WI38 (cell line): Measurements from ENCODE around the gene MAD1L1.

Experiments used
- H3K4me3 ChIP-seq: 2 replicates; pipeline ENCODE4 v1.5.1; 2011; ENCODE audit warnings: low read depth, mild to moderate bottlenecking, control low read depth, low read length
- CTCF ChIP-seq: IDR thresholded peaks from 2 replicates; pipeline ENCODE4 v1.5.1; 2012; ENCODE audit warnings: low read depth, mild to moderate bottlenecking, control low read depth, low read length

The MAD1L1 gene

GRCh38 chr7:2266911-2267310 is 34.2 kb upstream of the MAD1L1 start:
- no peak overlapping the region for H3K4me3 ChIP-seq
- no peak for TF ChIP-seq CTCF

- H3K4me3 ChIP-seq: no peak overlapping the region
- no peak for TF ChIP-seq CTCF
These were observed 31.4 kb upstream of the MAD1L1 start for GRCh38 chr7:2264158-2264557.

- no peak overlapping the region for H3K4me3 ChIP-seq
- no peak for TF ChIP-seq CTCF
These were observed 30.4 kb upstream of the MAD1L1 start for GRCh38 chr7:2263176-2263575.

GRCh38 chr7:2261611-2262010 is 28.9 kb upstream of the MAD1L1 start:
- H3K4me3 ChIP-seq: no peak overlapping the region
- no peak for TF ChIP-seq CTCF

GRCh38 chr7:2260820-2261219 is 28.1 kb upstream of the MAD1L1 start:
- H3K4me3 ChIP-seq: no peak overlapping the region
- TF ChIP-seq CTCF: no peak

- TF ChIP-seq CTCF: no peak
- H3K4me3 ChIP-seq: no peak overlapping the region
These were observed 26.7 kb upstream of the MAD1L1 start for GRCh38 chr7:2259480-2259879.

GRCh38 chr7:2258661-2259365 is 26.1 kb upstream of the MAD1L1 start:
- no peak for TF ChIP-seq CTCF
- H3K4me3 ChIP-seq: no peak overlapping the region
